Right renal cortex interstitium (tissue), 3 donors: ENCODE measurements around the gene TRPM3. TPM values are rescaled to one million over a fixed set of nuclear protein-coding genes. Genes with fewer than 3 reads are reported as not detected.
A peak's percentile ranks its signal among the peaks of the same experiment; 100 is the strongest.
"Not testable (repeated sequence)": the region's sequence is repeated elsewhere in the genome, so short reads cannot be mapped to it uniquely, and the experiment has no call there.

Experiments
- DNase-seq, 3 donors: peaks; one replicate each; pipeline ENCODE4 v3.0.0-alpha.2; 2013; ENCODE audit warnings: low read depth in 3 of 3, low spot score in 2 of 3
- polyA plus RNA-seq, 3 donors: library from polyadenylated mRNA; unstranded; fragments of 120-200 nt; gene quantifications; one replicate each; pipeline ENCODE4 v1.2.1, GENCODE V29; 2013; ENCODE audit not compliant: insufficient read length in 3 of 3

TRPM3 gene
- polyA plus RNA-seq, 3 donors = 13.0 to 16.3 (median 15.9) TPM

DNA sequence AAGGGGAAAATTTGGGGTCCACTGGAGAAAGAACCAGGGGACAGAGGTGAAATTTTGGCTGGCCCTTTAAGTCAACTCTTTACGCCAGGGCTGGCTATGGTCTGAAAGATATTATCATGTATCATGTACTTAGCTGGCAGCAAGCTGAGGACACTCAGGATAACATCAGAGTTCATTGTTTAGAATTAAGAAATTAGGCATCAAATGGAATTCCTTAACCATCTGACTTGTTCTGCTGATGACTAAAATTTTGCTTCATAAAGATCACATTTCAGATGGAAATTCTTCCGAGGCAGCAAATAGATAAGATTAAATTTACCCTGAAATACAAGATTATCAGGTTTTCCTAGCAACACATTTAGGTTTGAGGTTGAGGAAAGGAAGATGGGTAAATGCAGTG is 437.6 kb downstream of the TRPM3 start:
- DNase-seq = no peak

DNA sequence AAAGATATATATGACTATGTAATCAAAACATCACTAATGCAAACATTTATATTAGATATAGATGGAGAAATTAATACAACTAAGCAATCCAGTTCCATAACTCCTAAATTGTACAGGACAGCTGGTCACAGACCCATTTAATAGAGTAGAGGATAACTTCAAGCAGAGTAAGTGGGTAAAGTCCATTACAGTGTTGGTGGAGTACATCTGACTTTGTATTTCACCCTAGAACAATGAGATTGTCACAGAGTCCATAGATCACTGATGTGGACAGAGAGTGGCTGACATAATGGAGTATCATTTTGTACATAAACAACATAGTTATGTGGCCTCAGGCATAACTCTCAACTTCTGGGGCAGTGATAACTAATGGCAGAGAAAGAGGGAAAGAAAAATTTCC is 439.1 kb downstream of the TRPM3 start:
- no peak for DNase-seq

DNA sequence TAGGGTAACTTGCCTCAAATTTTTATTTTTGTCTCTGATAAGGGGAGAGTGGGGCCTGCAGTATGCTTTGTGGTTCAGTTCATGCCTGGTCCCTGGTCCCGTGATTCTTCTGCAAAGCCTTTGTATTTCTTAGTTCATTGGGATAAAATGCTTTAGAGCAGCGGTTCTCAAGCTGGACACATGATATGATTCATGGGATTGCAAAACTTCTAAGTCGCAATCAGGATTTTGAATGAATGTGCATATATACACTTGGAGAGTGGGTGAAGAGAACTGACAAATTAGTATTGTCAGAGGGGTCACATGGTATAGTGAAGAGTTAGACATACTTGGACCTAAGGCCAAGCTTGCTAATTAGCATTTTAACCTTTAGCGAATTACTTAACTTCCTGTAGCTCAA is 441.6 kb downstream of the TRPM3 start:
- no peak for DNase-seq

DNA sequence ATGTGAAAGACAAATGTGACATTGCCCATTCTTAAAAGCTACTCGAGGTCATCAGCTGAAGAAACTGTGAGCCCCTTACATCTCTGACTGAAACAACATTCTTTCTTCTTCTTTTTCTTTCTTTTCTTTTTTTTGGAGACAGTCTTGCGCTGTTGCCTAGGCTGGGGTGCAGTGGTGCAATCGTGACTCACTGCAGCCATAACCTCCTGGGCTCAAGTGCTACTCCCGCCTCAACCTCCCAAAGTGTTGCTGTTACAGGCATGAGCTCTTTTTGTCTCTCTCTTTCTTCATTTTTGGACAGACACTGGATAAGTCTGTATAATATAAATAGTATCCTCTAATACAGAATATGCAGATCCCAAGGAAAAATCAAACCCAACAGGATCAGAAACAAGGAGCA is 443.3 kb downstream of the TRPM3 start:
- DNase-seq = no peak

DNA sequence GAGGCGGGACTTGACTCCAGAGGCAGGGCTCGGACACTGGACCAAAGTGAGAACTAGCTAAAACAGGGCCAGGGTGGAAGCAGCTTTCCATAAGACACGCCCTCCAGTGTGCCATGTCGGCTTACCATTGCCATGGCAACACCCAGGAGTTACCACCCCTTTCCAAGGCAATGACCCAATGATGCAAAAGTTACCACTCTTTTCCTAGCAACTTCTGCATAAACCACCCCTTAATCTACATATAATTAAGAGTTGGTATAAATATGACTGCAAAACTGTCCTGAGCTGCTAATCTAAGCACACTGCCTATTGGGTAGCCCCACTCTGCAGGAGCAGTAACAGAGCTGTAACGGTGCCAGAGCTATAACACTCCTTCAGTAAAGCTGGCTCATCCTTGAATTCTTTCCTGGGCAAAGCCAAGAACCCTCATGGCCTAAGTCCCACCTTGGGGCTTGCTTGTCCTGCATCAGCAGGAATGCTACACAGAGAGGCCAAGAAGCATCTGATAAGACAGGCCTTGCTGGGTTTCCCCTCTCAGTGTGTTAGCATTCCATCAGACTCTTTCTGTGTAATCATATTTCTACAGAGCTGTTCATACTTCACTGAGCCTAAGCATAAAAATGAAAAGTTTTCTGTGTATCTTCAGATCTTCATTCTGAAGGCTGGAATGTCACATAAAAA is 444.2 kb downstream of the TRPM3 start:
- DNase-seq = no peak

DNA sequence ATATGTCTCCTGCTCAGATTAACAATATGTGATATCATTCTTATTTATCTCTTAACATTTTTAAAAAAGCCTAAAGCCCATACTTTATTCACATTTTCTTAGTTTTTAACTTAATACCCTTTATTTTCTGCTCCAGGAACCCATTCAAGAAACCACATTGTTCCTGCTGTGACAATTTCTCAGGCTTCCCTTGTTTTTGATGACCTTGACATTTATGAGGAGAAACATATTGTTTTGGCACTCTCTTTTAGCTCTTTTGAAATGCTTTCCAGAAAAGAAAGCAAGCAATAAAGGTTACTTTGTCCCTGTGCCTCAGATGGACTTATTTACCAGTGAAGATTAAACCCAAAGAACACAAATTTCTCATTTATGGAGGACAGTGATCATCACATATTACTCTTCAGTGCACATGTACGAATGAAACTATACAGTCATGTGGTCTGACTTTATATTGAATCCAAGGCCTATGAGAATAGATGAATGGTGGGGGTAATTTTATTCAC is 445.5 kb downstream of the TRPM3 start:
- no peak for DNase-seq

DNA sequence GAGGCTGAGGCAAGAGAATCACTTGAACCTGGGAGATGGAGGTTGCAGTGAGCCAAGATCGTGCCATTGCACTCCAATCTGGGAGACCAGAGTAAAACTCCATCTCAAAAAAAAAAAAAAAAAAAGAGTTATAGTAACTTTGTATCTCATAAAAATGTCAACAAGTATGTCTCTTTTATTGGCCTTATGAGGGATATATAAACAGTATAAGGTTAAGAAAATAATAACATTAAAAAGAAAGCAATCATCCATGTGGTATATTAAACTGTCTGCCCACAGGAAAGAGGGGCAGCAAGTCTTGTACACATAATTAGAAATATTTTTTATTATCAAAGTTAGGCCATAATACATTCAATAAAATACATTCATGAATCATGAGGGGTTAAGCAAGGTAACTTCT is 447.6 kb downstream of the TRPM3 start:
- DNase-seq = no peak

DNA sequence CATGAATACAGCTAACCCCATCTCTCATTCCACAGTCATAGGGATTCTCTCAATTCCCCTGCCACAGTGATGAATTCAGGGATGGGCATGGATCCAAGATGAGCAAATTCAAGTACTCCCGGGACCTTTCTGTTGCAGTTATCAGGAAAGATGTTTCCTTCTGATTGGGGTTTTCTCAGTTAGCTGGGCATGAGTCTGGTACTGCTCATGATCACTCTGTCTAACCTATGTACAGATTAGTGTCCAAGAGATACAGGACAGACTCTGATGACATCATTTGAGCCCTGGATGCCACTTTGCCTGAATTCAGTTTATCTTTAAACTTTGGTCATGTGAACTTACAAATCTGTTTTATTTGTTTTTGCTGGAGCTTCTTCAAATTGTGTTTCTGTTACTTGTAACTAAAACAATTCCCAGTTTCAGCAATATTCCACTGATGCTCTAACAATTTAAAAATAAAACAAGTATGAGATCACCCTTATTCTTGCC is 449.2 kb downstream of the TRPM3 start:
- DNase-seq = no peak

DNA sequence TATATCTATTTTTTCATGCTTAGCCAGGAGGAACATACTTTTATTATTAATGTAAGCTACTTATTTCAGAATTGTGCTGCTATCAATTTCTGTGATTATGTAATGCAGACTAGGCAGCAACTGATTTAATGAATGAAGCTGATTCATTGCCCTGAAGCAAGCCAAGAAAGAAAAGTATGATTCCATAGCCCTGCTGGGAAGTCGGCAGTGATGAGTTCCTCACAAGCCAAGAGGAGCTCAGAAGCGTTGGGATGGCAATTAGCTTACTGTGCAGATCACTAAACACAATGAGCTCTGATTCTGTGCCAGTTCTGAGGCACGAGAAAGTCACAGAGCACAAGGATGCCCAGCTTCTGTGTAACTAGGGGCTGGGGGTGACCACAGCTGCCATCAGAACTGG is 452.7 kb downstream of the TRPM3 start:
- DNase-seq = no peak

DNA sequence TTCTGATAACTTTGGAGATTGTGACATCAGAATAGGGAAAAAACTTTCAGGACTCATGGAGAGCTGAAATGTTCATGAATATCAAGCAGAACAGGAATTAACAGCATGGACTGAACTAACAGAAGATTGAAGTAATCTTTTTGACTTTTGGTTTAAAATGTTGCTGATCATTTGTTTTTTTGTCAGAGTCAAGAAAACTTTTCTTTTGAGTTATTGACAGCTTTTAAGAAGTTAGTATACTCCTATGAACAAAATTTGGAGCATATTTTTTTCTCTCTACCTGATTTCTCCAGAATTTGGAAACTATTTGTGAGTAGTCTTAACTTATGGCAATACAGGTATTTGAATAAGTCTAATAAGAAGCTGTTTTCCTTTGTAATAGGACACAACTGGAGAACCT is 462.7 kb downstream of the TRPM3 start:
- no peak for DNase-seq

DNA sequence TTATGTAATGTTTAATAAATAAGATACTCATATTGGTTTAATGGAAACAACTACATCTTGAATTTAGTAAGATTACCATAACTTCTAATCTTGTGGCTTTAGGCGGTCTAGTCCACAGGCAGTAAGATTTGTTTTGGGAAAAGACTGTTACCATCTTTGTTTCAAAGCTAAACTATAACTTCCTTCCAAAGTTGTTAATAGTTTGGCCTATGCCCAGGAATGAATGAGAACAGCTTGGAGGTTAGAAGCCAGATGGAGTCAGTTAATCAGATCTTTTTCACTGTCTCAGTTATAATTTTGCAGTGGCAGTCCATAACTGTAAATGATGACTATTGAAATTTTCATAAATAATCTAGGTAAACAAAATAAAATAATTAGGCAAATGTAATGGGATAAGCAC is 465.1 kb downstream of the TRPM3 start:
- DNase-seq = no peak

DNA sequence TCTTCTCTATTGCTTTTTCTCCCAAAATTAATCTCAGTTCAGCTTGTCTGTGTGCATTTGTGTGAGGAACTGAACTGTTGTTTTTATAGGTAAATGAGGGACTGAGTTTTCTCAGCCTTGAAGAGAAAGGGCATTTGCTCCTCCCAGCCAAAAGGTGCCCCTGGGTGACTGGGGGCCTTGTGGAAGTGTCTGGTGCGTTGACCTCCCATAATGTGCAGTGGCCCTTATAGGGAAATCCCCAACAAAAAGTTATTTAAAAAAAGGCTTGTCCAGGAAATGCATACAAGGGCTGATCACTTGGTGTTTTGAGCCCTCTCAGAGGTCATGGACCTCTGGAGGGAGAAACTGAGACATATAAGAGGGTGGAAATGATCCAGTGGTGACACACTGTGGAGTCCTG is 467.3 kb downstream of the TRPM3 start:
- DNase-seq = no peak

DNA sequence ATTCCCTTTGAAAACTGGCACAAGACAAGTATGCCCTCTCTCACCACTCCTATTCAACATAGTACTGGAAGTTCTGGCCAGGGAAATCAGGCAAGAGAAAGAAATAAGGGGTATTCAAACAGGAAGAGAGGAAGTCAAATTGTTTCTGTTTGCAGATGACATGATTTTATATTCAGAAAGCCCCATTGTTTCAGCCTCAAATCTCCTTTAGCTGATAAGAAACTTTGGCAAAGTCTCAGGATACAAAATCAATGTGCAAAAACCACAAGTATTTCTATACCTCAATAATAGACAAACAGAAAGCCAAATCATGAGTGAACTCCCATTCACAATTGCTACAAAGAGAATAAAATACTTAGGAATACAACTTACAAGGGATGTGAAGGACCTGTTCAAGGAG is 476.8 kb downstream of the TRPM3 start:
- DNase-seq = not testable (repeated sequence)

DNA sequence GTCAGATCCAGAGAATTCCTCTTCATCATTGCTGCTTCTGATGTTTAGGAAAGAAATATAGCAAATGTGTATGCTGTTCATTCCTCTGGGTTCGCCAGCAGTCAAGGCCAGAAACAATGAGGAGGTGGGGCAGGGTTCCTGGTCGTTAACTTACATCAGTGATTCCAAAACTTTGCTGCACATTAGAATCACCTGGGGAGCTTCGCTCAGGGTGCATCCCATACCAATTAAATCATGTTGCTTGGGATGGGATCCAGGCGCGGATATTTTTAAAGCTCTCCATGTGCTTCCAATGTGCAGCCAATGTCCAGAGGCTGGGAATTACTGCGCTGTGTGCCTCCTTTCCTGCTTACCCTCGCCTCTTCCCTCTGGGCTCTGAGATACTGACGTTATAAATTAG is 479.1 kb downstream of the TRPM3 start:
- DNase-seq = no peak

DNA sequence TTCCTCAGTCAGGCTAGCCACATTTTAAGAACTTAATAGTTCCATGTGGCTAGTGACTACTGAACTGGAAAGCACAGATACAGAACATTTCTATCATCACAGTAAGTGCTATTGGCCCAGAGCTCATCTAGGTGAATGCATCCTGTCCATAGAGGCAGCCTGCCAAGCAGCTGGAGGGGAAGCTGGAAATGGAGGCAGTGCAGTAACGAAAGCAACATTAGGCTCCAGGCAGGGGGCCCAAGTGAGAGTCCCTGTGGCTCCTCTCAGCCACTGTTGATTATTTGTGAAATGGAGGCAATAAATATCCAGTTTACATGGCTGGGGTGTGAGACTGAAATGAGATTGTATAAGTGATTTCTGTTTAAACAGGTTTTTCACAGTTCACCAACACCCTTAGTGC is 479.8 kb downstream of the TRPM3 start:
- DNase-seq = no peak

DNA sequence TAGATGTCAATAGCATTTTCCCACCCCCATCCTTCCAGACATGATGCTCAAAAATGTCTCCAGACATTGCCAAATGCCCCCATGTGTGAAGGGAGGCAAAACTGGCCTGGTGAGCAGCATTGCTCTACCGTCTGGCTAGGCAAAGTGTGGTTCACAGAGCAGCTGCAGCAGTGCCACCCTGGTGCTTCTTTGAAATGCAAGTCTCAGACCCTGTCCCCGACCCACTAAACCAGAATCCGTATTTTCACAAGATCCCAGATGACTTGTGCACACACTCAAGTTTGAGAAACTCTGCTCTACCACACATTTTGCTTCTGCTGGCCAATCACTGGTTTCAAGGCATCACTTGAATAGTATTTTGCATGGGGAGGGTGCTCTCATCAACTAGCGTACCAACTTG is 480.4 kb downstream of the TRPM3 start:
- DNase-seq = no peak

DNA sequence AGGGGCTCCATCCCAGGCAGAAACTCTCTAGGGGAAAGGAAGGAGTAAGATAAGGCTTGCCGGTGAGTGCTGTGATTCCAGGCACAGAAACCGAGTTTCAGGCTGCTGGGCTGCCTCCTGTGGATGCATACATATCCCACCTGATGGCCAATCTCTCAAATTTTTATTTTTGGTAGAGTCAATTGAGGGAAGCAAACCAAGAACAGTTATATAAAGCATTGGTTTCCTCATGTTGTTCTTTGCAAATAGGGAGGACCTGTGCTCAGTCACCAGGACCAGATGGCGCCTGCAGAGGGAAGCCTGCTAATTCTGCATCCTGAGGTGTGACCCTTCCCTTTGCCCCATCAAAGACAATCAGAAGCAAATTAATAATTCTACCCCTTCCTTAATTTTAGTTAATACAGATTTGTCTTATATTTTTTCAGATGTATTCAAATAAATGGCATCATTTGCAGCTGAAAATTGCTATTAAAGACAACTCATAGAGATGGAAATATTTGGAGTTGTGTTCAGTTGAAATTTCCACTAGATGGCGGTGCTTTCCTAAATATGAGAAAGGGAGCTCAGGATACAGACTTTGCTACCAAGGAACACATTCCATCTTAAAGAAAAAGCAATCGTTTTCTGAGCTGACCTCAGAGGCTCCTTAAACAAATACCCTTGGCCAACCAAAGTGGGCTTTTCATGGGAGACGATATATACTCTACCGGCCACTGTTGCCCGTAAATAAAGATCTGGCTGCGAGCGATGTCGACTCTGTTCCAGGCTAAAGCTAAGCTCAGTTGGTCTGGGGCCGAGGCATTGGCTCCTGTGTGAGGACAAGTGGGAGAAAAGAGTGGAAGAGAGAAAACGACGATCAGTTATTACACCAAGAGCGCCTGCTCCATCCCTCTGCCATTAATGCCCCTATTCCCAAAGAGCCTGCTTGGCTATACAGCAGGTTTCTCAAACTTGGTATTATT is 481.3 kb downstream of the TRPM3 start:
- peak; percentile 16 to 50 (median 42) for DNase-seq

DNA sequence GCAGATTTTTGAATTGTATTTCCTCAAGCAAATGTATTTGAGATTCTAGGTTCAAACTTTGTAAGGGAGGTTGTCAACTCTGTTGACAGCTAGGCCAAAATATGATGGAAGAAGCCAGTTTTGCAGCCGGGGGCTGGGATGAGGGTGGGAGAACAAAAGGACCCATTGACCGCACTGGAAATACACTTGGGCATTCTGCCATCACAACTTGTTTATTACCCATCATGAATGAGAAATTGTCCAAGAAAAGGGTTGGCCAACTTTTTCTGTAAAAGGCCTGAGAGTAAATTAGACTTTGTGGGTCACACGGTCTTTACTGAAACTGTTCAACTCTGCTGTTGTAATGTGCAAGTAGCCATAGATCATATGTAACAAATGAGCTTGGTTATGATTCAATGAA is 485.6 kb downstream of the TRPM3 start:
- no peak for DNase-seq

DNA sequence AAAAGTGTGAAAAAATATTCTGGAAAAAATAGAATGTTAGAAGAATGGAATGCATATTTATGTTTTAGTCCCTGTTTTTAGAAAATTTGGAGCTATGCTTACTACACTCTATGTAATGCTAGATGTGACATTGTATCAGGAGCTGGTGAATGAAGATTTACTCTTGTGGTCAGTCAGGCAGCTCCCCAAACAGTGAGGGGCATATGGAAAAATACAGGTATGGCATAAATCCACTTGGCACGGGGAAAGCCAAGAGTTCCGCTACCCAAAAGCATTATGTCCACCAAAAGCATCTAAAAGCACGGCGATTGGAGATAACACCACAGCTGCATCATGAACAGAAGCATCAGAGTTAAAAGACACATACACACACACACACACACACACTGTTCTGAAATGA is 486.7 kb downstream of the TRPM3 start:
- DNase-seq = no peak

DNA sequence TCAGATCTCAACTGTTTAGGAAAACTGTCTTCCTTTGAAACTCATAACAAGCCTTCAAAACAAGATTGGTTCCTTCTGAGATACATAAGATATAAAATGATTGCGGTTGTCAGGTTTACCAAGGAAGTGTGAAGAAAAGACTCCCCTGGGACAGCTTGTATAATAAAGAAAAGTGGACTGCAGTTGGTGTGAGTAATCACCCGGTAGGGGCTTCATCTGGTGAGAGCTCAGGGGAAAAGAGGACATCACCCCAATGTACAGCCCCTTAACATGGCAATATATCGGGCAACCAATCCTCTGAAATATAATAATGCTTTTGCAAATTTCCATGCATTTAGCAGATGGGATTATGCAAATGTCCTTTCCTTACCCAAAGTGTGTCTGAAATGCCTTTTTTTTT is 490.4 kb downstream of the TRPM3 start:
- DNase-seq = no peak

DNA sequence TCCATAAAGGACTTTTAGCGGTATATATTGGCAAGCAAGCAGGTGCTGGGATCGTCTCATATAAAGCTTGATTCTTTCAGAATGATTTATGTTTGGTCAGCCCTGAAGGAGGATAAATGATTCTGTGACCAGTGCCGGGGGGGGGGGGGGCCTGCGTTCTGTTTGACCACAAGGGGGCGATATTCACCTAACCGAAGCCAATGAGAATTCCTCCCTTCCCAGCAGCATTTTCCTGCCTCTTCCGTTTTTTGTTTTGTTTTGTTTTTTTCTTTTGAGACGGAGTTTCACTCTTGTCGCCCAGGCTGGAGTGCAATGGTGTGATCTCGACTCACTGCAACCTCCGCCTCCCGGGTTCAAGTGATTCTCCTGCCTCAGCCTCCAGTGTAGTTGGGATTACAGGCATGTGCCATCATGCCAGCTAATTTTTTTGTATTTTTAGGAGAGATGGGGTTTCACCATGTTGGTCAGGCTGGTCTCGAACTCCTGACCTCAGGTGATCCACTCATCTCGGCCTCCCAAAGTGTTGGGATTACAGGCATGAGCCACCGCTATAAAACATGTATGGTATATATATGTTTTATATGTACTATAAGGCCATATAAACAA is 492.2 kb downstream of the TRPM3 start:
- not testable (repeated sequence) for DNase-seq
